ENCODE measurements around the gene NAALADL2. TPM values are rescaled to one million over a fixed set of nuclear protein-coding genes. Genes with fewer than 3 reads are reported as not detected.

The NAALADL2 gene
- total and polyA plus RNA-seq, 2 donors (not counting 1 experiment from before 2014, with no cell fraction given) = not detected

DNA sequence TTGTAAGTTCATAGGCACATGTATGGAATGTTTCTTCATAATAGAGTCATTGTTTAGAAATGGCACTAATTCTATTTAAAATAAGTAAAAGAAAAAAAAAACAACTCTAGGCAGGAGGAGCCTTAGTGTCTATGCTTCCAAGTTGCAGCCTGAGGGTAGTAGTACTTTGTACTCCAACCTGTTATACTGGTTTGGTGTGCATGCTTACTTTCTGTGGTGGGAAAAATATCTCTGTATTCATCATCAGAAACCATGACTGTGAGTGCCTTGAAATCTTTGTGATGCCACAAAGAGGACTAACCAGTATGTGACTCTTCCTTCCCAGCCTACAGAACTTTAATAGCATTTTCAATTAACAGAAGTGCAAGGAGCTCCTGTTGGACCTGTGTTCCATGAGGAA lies 4.4 kb downstream of the NAALADL2 start:
- Histone ChIP-seq H3K27me3 (replicated peaks in 1 of 4; ENCODE audit: control extremely low read depth in 1 of 4, control insufficient read depth in 3 of 4, insufficient read depth in 4 of 4, low read length in 3 of 4) (no peaks in the 10 kb centered on the region), H3K4me2 (replicated peaks; ENCODE audit: low read depth, low read length, poor library complexity, severe bottlenecking) (no peak overlapping the region), H3K27ac (ENCODE audit: low read length in 2 of 2) (no peak overlapping the region), H3K79me2 (ENCODE audit: control insufficient read depth, insufficient read depth, low read length) (no peaks in the 10 kb centered on the region), H3K4me1 (ENCODE audit: control insufficient read depth in 2 of 2, insufficient read depth in 2 of 2, low read length in 2 of 2) (no peaks in the 10 kb centered on the region), H3K9ac (ENCODE audit: low read length) (no peak overlapping the region), H2AFZ (ENCODE audit: insufficient read depth, low read depth, low read length, poor library complexity, severe bottlenecking) (no peak overlapping the region), H3K4me3 (ENCODE audit: control extremely low read depth in 1 of 5, extremely low read depth in 1 of 5, insufficient read depth in 1 of 5, low read depth in 2 of 5, low read length in 4 of 5) (no peak overlapping the region), H3K9me3 (ENCODE audit: control extremely low read depth in 1 of 3, control insufficient read depth in 2 of 3, insufficient read depth in 1 of 3, low read length in 2 of 3) (no peaks in the 10 kb centered on the region), H4K20me1 (ENCODE audit: control insufficient read depth, insufficient read depth, low read length, poor library complexity, severe bottlenecking) (no peaks in the 10 kb centered on the region), H3K36me3 (replicated peaks in 1 of 2; ENCODE audit: control extremely low read depth in 1 of 2, control insufficient read depth in 1 of 2, extremely low read depth in 1 of 2, insufficient read depth in 2 of 2, low read length in 1 of 2) (no peaks in the 10 kb centered on the region)
- no peak overlapping the region for H3K4me3 Mint-ChIP-seq
- POLR2A ChIA-PET = no interaction called here
- intact Hi-C loops (cut with micrococcal nuclease) = no loop called here
- no peaks in the 10 kb centered on the region for H3K9me3 Mint-ChIP-seq (ENCODE audit: insufficient read depth)
- no peak overlapping the region for H3K27ac Mint-ChIP-seq
- H3K4me1 Mint-ChIP-seq = no peaks in the 10 kb centered on the region
- ATAC-seq (ENCODE audit: low read depth) (no peak), DNase-seq (no peak)
- H3K27me3 Mint-ChIP-seq = no peaks in the 10 kb centered on the region
- CTCF ChIA-PET = no interaction called here
- TF ChIP-seq, protein P1, sequence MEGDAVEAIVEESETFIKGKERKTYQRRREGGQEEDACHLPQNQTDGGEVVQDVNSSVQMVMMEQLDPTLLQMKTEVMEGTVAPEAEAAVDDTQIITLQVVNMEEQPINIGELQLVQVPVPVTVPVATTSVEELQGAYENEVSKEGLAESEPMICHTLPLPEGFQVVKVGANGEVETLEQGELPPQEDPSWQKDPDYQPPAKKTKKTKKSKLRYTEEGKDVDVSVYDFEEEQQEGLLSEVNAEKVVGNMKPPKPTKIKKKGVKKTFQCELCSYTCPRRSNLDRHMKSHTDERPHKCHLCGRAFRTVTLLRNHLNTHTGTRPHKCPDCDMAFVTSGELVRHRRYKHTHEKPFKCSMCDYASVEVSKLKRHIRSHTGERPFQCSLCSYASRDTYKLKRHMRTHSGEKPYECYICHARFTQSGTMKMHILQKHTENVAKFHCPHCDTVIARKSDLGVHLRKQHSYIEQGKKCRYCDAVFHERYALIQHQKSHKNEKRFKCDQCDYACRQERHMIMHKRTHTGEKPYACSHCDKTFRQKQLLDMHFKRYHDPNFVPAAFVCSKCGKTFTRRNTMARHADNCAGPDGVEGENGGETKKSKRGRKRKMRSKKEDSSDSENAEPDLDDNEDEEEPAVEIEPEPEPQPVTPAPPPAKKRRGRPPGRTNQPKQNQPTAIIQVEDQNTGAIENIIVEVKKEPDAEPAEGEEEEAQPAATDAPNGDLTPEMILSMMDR (IDR thresholded peaks at IDR 0.05) = no peak
- no peak for TF ChIP-seq EZH2 (IDR thresholded peaks at IDR 0.05; ENCODE audit: borderline replicate concordance, insufficient read depth, low read depth, low read length, poor library complexity, severe bottlenecking)

DNA sequence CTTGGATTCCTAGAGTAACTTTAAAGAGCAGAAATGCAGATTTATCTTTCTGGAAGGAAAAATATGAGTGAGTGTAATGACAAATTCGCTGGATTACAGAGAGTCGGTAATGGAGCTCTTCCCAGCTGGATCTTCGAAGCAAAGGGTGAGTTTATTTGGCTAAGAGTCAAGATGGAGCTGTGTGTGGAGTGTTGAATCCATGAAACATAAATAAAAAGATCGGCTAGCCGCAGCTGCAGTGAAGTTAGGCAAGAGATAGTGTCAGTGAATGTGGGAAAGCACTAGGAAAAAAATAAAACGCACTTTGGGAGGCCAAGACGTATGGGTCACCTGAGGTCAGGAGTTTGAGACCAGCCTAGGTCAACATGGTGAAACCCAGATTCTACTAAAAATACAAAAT lies 10.3 kb downstream of the NAALADL2 start:
- DNase-seq = no peak
- POLR2A ChIA-PET = no interaction called here
- 87% methylated on average over 5 of the region's 7 CpGs for WGBS (ENCODE audit: insufficient coverage)

More for the DNA sequence above, 10.3 kb downstream of the NAALADL2 start:
- H3K4me1 ChIP-seq (ENCODE audit: control insufficient read depth in 2 of 2, insufficient read depth in 2 of 2, low read length in 2 of 2) = no peaks in the 10 kb centered on the region
- TF ChIP-seq, protein P1 (IDR thresholded peaks at IDR 0.05) = no peak
- no peaks in the 10 kb centered on the region for H3K36me3 ChIP-seq (replicated peaks in 1 of 2; ENCODE audit: control extremely low read depth in 1 of 2, control insufficient read depth in 1 of 2, extremely low read depth in 1 of 2, insufficient read depth in 2 of 2, low read length in 1 of 2)
- no peaks in the 10 kb centered on the region for H3K79me2 ChIP-seq (ENCODE audit: control insufficient read depth, insufficient read depth, low read length)
- no peak overlapping the region for H3K27ac ChIP-seq (ENCODE audit: low read length in 2 of 2)
- no peak overlapping the region for H3K4me2 ChIP-seq (replicated peaks; ENCODE audit: low read depth, low read length, poor library complexity, severe bottlenecking)
- Mint-ChIP-seq H3K4me1 (no peaks in the 10 kb centered on the region), H3K9me3 (ENCODE audit: insufficient read depth) (peaks cover 2% of the 10 kb centered on the region), H3K27me3 (no peaks in the 10 kb centered on the region), H3K4me3 (no peak overlapping the region), H3K27ac (no peak overlapping the region)
- no peak overlapping the region for H3K4me3 ChIP-seq (ENCODE audit: control extremely low read depth in 1 of 5, extremely low read depth in 1 of 5, insufficient read depth in 1 of 5, low read depth in 2 of 5, low read length in 4 of 5)
- H3K9ac ChIP-seq (ENCODE audit: low read length) = no peak overlapping the region
- CTCF ChIA-PET = no interaction called here
- ATAC-seq (ENCODE audit: low read depth) = no peak
- no peaks in the 10 kb centered on the region for H3K27me3 ChIP-seq (replicated peaks in 1 of 4; ENCODE audit: control extremely low read depth in 1 of 4, control insufficient read depth in 3 of 4, insufficient read depth in 4 of 4, low read length in 3 of 4)
- H2AFZ ChIP-seq (ENCODE audit: insufficient read depth, low read depth, low read length, poor library complexity, severe bottlenecking) = no peak overlapping the region
- H3K9me3 ChIP-seq (ENCODE audit: control extremely low read depth in 1 of 3, control insufficient read depth in 2 of 3, insufficient read depth in 1 of 3, low read length in 2 of 3) = peaks cover 0 to 3% (median 0%) of the 10 kb centered on the region in 3 donors
- intact Hi-C loops (cut with micrococcal nuclease) = no loop called here
- no peaks in the 10 kb centered on the region for H4K20me1 ChIP-seq (ENCODE audit: control insufficient read depth, insufficient read depth, low read length, poor library complexity, severe bottlenecking)

Data from B cell (primary cell).